GM21723 (cell line): Measurements from ENCODE around the gene ARHGAP10.
"Not testable (repeated sequence)": the region's sequence is repeated elsewhere in the genome, so short reads cannot be mapped to it uniquely, and the experiment has no call there.

Experiments used
- ATAC-seq: cut with Tn5 transposase; IDR thresholded peaks from one replicate; pipeline ENCODE4 v1.9.1; 2021; ENCODE audit warnings: mild to moderate bottlenecking, moderate library complexity; ENCODE audit not compliant: unreplicated experiment

ARHGAP10 gene

GRCh38 chr4:147975933-147976928 lies 244.3 kb downstream of the ARHGAP10 start:
- ATAC-seq = no peak

GRCh38 chr4:147980586-147980985 lies 248.7 kb downstream of the ARHGAP10 start:
- ATAC-seq = no peak

GRCh38 chr4:147981305-147981704 lies 249.4 kb downstream of the ARHGAP10 start:
- peak; percentile 94 for ATAC-seq

- ATAC-seq = no peak
Measured at GRCh38 chr4:147984065-147984777, 252.3 kb downstream of the ARHGAP10 start.

GRCh38 chr4:147984778-147985138 lies 252.9 kb downstream of the ARHGAP10 start:
- no peak for ATAC-seq

GRCh38 chr4:147985376-147985775 lies 253.5 kb downstream of the ARHGAP10 start:
- ATAC-seq = no peak

GRCh38 chr4:147987252-147987651 lies 255.4 kb downstream of the ARHGAP10 start:
- ATAC-seq = no peak

- no peak for ATAC-seq
Measured at GRCh38 chr4:147991543-147992283, 259.8 kb downstream of the ARHGAP10 start.

GRCh38 chr4:147994076-147994475 lies 262.2 kb downstream of the ARHGAP10 start:
- ATAC-seq = no peak

- ATAC-seq = no peak
Measured at GRCh38 chr4:147994491-147995385, 262.9 kb downstream of the ARHGAP10 start.

- ATAC-seq = no peak
Measured at GRCh38 chr4:147996859-147997258, 265.0 kb downstream of the ARHGAP10 start.

- not testable (repeated sequence) for ATAC-seq
Measured at GRCh38 chr4:148000038-148000437, 268.1 kb downstream of the ARHGAP10 start.

- no peak for ATAC-seq
Measured at GRCh38 chr4:148004228-148004857, 272.5 kb downstream of the ARHGAP10 start.

GRCh38 chr4:148006001-148006400 lies 274.1 kb downstream of the ARHGAP10 start:
- ATAC-seq = no peak

- ATAC-seq = no peak
Measured at GRCh38 chr4:148007314-148007760, 275.4 kb downstream of the ARHGAP10 start.

GRCh38 chr4:148007792-148008191 lies 275.9 kb downstream of the ARHGAP10 start:
- ATAC-seq = no peak

- no peak for ATAC-seq
Measured at GRCh38 chr4:148015058-148015457, 283.2 kb downstream of the ARHGAP10 start.

- ATAC-seq = no peak
Measured at GRCh38 chr4:148015468-148015867, 283.6 kb downstream of the ARHGAP10 start.

- no peak for ATAC-seq
Measured at GRCh38 chr4:148016063-148016637, 284.3 kb downstream of the ARHGAP10 start.
